Measurements from ENCODE around the gene HSH2D. TPM values are rescaled to one million over a fixed set of nuclear protein-coding genes. Genes with fewer than 3 reads are reported as not detected.

The HSH2D gene
- total and polyA plus RNA-seq, 9 of the 15 experiments (the other 6 are each of a cell fraction or from before 2014, with no cell fraction given): 0.03 to 1.1 (median 0.35) TPM; not detected in 1

GRCh38 chr19:16185123-16185767, 41.8 kb downstream of the HSH2D start, which contains the start of gene FAM32A (continued):
- TF ChIP-seq ELK1 (CRISPR knock-in tag; IDR thresholded peaks at IDR 0.05) (peak; percentile 99), NFATC3 (IDR thresholded peaks at IDR 0.05) (no peak), CBX3 (IDR thresholded peaks at IDR 0.05; ENCODE audit: borderline replicate concordance in 1 of 2, low read length in 2 of 2) (peak in 1 of 2 experiments; percentile 56; a peak in 1 of 3 replicates), POLR2B (IDR thresholded peaks at IDR 0.05; ENCODE audit: low read depth, partially characterized antibody) (peak; percentile 75), TCFL5 (CRISPR knock-in tag; conservative IDR thresholded peaks at IDR 0.05) (no peak), FOSL1 (tag; conservative IDR thresholded peaks at IDR 0.05) (no peak), MAFK (IDR thresholded peaks at IDR 0.05; ENCODE audit: low read length) (0 out of 2 replicates have a peak, but pooled peaks have one; percentile 1), EP300 (IDR thresholded peaks at IDR 0.05; ENCODE audit: low read length) (no peak), E2F3 (CRISPR knock-in tag; IDR thresholded peaks at IDR 0.05) (no peak), ZNF318 (IDR thresholded peaks at IDR 0.05; ENCODE audit: borderline replicate concordance in 1 of 2, low read depth in 1 of 2) (no peak), SOX6 (IDR thresholded peaks at IDR 0.05) (no peak), ZNF445 (CRISPR knock-in tag; IDR thresholded peaks at IDR 0.05; ENCODE audit: low read depth) (no peak), ZNF311 (CRISPR knock-in tag; IDR thresholded peaks at IDR 0.05) (no peak), ZNF764 (CRISPR knock-in tag; IDR thresholded peaks at IDR 0.05; ENCODE audit: low read depth) (no peak), GATAD2B (IDR thresholded peaks at IDR 0.05; ENCODE audit: borderline replicate concordance) (no peak), ZC3H4 (CRISPR knock-in tag; IDR thresholded peaks at IDR 0.05; ENCODE audit: borderline replicate concordance) (no peak), TCF3 (CRISPR knock-in tag; IDR thresholded peaks at IDR 0.05) (no peak), NR4A1 (CRISPR knock-in tag; IDR thresholded peaks at IDR 0.05) (no peak), NR4A1 (tag; IDR thresholded peaks at IDR 0.05) (no peak), NCOA2 (IDR thresholded peaks at IDR 0.05; ENCODE audit: partially characterized antibody in 2 of 2) (no peak)

All from K562 (cell line).